Measurements from ENCODE around the gene GFI1B.

- TF ChIP-seq YY1 (IDR thresholded peaks at IDR 0.05; ENCODE audit: insufficient read depth, insufficient read length) (no peak), ZNF274 (IDR thresholded peaks at IDR 0.05; ENCODE audit: low read depth, low read length) (no peak)
Measured at GRCh38 chr9:132978451-132979131, at the start of gene GFI1B.

Data from NT2/D1 (cell line).